Coronary artery (tissue), 2 donors: Measurements from ENCODE around the gene CDK14.

Source experiments
- DNase-seq: peaks from one replicate; pipeline ENCODE4 v3.0.0-alpha.2; 2017; ENCODE audit warnings: low spot score
- H3K27ac ChIP-seq, 2 donors: fragments of 200-600 bp; sonication (generic); one replicate each; pipeline ENCODE4 v1.5.1; 2016 to 2019
- H3K4me3 ChIP-seq: fragments of 200-600 bp; sonication (generic); 2 replicates; pipeline ENCODE4 v1.5.1; 2016; ENCODE audit warnings: mild to moderate bottlenecking, moderate library complexity
- CTCF ChIP-seq: fragments of 200-600 bp; sonication (generic); IDR thresholded peaks from one replicate; pipeline ENCODE4 v1.5.1; 2019; ENCODE audit warnings: antibody characterized with exemption

CDK14 gene

GRCh38 chr7:91180746-91181145 is 584.6 kb downstream of the CDK14 start:
- Histone ChIP-seq H3K27ac (no peak overlapping the region), H3K4me3 (no peak overlapping the region)
- no peak for DNase-seq
- TF ChIP-seq CTCF = no peak

- Histone ChIP-seq H3K27ac (no peak overlapping the region), H3K4me3 (no peak overlapping the region)
- TF ChIP-seq CTCF = no peak
- no peak for DNase-seq
These were observed 585.8 kb downstream of the CDK14 start for GRCh38 chr7:91181949-91182348.

- Histone ChIP-seq H3K27ac (no peak overlapping the region), H3K4me3 (no peak overlapping the region)
- no peak for DNase-seq
- TF ChIP-seq CTCF = no peak
These were observed 587.0 kb downstream of the CDK14 start for GRCh38 chr7:91182819-91183764.

- no peak overlapping the region for H3K27ac ChIP-seq
- H3K4me3 ChIP-seq = no peak overlapping the region
- no peak for DNase-seq
- no peak for TF ChIP-seq CTCF
These were observed 589.6 kb downstream of the CDK14 start for GRCh38 chr7:91185771-91186170.

GRCh38 chr7:91187061-91187460 is 590.9 kb downstream of the CDK14 start:
- no peak overlapping the region for H3K4me3 ChIP-seq
- no peak for TF ChIP-seq CTCF

GRCh38 chr7:91191771-91192170 is 595.6 kb downstream of the CDK14 start:
- no peak for TF ChIP-seq CTCF
- DNase-seq = no peak
- Histone ChIP-seq H3K27ac (no peak overlapping the region), H3K4me3 (no peak overlapping the region)

More at GRCh38 chr7:91187061-91187460, 590.9 kb downstream of the CDK14 start:
- H3K27ac ChIP-seq = no peak overlapping the region
- no peak for DNase-seq

GRCh38 chr7:91193141-91193540 is 597.0 kb downstream of the CDK14 start:
- no peak overlapping the region for H3K27ac ChIP-seq
- no peak for DNase-seq
- no peak for TF ChIP-seq CTCF
- no peak overlapping the region for H3K4me3 ChIP-seq
